Iris pigment epithelial cell (primary cell): Measurements from ENCODE around the gene TBC1D2.
"Not testable (repeated sequence)": the region's sequence is repeated elsewhere in the genome, so short reads cannot be mapped to it uniquely, and the experiment has no call there.

Experiments used
- DNase-seq: peaks from one replicate; pipeline ENCODE4 v3.0.0-alpha.2; 2011; ENCODE audit warnings: low read depth

TBC1D2 gene

GRCh38 chr9:98187926-98188325, 67.5 kb downstream of the TBC1D2 start:
- DNase-seq, result no peak

DNA sequence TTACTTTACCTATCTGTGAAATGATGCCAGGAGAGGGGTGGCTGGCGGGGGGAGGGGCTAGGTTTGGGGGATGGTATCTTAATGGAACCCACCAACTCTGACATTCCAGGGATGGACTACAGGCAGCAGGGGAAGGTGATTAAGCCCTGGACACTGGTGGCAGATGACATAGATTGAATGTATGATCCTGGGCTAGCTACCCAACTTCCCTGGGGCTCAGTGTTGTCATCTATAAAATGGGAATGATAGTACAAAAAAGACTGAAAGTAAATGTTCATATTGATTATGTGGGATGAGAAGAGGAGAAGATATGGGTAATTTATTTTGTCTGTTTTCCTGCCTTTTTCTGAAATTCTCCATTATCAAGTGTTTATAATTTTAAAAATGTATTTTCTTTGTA, 69.2 kb downstream of the TBC1D2 start:
- DNase-seq, result no peak

- DNase-seq, result no peak
Measured at GRCh38 chr9:98185611-98186171, 69.8 kb downstream of the TBC1D2 start.

DNA sequence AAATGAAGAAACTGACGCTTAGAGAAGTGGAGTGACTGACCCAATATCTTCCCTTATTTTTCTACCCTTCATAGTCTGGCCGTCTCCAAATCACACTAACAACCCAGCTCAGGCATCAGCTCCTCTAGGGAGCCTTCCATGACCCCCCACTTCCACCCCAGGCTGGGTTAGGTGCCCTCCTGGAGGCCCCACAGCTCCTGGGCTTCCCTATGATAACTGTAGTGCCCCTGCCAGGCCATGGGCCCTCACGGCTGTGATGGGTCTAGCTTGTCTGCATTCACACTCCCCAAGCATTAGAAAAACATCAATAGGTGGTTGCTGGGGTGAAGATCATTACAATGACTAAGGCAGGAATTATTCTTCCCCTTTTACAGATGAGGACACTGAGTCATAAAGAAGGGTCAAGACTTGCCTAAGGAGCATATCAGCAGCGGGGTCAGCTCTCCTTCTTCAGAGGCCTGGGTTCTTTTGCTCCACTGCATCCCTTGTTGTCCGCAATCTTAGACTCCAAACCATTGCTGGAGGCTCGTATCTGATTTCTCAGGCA, 70.4 kb downstream of the TBC1D2 start:
- DNase-seq, result no peak

DNA sequence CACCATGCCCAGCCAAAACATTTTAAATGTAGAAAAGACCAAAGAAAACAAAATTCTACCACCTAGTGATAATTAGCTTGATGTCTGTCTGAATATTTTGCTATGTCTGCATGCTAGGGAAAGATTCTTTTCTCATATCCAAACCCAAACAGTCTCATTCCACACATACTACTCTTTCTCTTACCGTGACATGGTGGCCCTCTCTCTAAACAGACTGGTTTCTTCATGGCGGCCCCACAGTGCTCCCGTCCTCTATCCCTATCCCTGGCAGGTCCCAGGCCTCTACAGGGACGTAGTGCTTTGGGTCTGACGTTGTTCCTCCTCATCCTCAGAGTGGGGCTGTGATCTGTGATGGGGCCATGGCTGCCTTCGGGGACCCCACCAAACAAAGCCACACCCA, 71.1 kb downstream of the TBC1D2 start:
- DNase-seq, result no peak

DNA sequence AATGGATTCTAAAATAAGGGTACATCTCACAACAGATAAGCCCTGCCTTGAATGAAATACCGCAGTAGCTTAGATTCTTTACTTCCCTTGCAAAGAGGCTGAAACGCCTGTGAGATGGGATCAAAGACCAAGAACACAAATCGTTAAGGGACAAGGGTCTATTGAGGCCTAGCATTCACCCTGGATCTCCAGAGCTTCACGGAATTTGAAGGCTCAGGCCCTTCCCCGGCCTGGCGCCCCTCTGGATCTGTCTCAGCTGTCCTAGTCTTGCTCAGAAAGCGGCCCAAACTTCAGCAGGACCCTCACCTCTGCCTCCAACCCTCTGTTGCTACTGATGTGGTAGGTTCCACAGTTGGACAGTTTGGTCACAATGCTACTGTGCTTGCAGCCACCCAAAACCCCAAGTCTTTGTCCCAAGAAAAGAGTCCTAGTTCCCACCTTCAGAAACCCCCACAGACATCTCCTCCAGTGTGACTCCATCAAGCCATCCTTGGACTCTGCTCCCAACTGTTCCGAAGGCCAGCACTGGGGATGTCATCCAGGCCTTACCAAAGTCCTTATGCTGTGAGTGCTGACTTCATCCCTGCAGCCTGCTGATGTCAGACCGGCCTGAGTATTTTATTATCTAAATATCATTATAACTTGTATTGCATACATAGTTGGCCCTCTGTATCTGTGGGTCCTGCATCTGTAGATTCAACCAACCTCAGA, 72.4 kb downstream of the TBC1D2 start:
- no peak for DNase-seq

GRCh38 chr9:98182069-98182820, 73.2 kb downstream of the TBC1D2 start:
- no peak for DNase-seq

DNA sequence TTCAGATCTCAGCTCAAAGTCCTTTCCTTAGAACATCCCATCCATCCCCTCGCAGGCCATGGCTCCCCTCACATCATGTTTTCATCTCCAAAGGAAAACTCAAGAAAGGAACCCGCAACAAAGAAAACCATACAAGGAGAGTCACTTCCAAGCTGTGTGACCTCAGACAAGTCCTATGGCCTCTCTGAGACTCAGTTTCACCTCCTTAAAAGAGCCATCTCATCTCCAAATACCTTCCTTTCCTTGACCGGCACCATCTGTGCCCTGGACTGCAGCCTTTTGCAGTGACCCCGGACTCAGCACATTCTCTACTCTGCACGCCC, 73.7 kb downstream of the TBC1D2 start:
- no peak for DNase-seq

DNA sequence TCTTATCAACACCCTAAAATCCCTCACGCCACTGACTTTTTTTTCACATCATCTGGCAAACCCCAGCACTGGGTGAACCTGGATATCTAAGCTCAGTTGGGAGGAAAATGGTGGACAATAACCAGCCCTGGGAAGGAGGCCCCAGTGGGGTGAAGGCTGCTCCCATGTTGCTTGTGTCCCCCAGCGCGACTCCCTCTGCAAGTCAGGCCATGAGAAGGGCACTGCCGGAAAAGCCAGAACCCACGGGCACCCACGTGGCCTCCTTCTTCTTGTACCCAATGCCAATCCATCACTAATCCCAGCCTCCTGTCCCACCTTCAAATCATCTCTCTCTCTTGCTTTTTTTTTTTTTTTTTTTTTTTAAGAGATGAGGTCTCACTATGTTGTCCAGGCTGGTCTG, 74.5 kb downstream of the TBC1D2 start:
- no peak for DNase-seq

DNA sequence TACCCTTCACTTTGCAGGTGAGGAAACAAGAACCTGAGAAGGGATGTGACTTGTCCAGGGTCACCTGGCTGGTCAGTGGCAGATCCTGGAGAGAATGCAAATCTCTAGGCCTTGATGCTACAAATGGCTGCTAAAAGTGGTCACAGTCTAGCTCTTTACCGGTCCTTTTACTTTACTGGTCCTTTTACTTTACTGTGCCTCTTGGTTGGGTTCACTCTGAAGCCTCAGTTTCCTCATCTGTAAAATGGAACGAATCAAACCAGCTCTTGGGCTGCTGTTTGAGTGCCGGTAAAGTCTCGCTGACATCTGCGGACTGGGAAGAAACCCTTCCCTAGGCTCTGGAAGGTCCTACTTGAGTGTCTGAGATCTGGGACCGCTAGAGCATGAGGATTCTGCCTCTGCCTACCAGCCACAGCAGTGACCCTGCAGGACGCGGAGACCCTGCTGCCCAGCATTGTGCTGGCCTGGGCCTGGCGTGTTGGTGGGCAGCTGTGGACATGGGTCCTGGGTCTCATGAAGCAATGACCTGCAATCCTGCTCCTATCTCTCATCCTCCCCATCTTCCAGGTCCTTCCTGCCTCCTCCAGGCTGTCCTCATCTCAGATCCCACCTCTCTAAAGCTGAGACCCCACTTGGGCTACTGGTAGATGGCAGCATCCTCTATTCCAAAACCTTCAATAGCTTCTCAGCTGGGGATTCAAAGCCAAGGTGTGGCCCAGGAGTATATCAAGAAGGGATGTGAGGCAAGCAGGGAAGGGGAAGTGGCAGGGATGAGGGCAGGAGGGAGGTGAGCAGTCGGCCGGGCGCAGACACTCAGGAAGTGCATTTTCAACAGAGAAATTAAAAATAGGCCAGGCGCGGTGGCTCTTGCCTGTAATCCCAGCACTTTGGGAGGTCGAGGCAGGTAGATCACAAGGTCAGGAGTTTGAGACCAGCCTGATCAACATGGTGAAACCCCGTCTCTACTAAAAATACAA, 76.3 kb downstream of the TBC1D2 start:
- no peak for DNase-seq

DNA sequence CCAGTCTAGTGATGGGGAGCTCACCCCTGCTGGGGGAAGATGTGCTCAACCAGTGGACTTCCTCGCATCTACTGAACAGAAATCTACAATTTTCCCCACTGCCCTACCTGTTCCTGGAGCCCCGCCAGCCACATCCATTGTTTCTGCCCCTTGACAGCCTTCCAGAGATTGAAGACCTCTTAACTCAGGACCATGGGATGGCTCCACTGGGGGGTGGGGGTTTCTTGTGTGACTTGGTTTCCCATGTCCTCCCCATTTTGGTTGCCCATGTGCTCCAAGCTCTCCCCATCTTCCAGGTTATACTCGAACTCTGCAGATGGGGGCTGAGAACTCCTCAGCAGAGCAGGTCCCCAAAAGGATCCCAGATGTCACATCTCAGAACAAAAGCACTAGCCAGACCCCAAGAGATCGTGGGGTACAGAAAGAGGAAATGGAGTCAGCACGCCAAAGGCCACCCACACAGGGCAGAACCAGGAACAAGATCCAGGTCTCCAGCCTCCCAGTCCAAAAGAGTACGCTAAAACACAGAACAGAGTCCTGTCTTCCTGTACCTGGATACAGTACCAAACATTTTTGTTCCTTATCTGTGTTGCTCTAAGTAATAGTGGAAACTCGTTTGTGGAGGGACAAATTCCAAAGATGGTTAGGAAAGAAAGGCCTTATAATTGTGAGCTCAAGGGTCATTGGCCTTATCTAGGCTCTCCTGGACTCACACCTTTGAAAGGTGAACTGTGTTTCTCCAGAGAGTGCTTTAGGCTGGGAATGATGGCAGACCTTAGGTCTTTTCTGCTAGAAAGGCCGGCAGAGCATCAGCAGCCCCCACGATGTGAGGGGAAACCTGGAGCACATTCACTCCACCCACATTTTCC, 78.8 kb downstream of the TBC1D2 start:
- DNase-seq, result no peak

DNA sequence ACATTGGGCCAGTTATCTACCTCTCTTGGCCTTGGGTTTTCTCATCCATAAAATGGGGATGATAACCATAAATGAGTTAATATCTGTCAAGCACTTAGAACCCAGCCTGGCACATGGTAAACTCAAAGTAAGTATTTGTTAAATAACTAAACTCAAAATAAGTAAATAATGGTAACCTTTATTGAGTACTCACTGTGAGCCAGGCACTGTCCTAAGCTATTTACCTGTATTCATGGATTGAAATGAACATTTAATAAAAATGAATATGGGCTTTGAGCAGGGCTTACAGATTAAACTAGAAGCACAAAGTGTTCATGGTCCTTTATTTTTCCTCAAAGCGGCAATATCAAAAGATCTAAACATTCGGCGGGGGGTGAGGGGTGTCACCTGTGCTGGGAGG, 79.7 kb downstream of the TBC1D2 start:
- no peak for DNase-seq

GRCh38 chr9:98175028-98175569, 80.3 kb downstream of the TBC1D2 start:
- no peak for DNase-seq

GRCh38 chr9:98174502-98174918, 80.9 kb downstream of the TBC1D2 start:
- not testable (repeated sequence) for DNase-seq

DNA sequence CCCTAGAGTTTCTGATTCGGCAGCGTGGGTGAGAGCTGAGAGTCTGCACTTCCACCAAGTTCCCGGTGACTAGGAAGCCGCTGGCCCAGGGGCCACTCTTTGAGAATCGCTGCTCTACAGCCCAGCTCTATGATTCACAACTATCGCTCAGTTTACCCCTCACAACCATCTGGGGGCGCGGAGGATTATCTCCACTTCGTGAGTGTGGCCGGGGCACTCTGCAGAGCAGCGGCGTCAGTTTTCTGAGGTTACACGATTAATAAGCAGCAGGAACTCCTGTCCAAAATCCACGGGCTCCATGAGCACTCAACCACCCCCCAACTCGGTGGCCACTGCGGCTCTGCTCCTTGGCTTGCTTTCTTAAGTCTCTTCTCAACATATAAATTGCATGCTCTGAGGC, 82.3 kb downstream of the TBC1D2 start:
- no peak for DNase-seq

- DNase-seq, result no peak
Measured at GRCh38 chr9:98172604-98173003, 82.8 kb downstream of the TBC1D2 start.

DNA sequence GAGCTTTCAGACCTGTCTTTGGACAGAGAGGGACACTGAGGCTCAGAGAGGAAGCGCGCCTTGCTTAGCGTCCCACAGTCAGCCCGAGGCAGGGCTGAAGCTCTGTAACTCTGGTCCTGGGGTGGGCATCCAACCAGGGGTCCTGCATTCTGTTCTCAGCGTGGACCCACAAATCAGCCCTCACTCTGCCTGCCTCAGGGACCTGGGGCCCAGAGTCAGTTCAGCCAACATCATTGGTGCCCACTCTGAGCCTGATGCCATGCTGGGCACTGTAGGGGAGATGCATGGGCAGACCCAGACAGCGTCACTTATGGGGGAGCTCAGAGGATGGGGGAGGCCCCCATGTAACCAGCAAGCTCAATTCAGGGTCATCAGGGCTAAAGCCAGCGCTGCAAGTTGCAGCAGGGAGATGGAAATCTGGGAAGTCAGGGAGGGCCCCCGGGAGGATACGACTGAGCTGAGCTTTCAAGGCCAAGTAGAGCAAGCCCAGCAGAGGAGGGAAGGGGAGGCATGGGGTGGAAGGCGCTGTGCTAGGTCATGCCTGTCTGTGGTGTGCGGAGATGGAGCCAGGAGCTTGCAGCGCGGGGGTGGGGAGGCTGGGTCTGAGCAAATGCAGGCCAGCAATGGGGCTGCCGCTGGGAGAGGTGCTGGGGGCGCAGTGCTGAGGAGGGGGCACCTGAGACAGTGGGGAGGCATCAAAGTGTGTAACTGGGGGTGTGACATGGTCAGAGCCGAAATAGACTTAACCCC, 84.1 kb downstream of the TBC1D2 start:
- no peak for DNase-seq

DNA sequence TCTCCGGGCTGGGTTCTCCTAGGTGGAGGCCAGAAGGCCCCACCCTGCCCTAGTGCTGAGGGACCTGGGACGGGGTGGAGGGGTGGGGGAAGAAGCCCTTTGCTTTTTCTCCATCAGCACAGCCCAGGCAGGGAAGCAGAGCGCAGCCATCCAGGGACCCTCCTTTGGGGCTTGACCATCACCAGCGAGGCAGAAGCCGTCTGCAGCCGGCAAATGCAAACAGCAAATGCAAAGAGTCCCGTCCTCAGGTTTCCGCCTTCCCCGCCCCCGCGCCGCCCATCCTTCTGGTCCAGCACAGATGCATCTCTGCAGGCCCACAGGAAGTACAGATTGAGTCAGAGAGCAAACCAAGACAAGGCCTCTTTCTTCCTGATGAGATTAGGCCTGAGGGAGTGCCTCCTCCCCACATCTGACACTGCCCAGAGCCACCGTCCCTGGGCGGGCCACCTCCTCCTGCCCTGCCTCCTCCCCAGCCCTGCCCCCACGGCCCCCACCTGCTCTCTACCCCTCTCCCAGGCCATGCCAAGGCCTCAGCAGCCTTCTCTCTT, 86.4 kb downstream of the TBC1D2 start:
- peak; percentile 68 for DNase-seq

GRCh38 chr9:98168153-98168780, 87.2 kb downstream of the TBC1D2 start:
- DNase-seq, result no peak
